Activated CD4-positive, CD25-positive, alpha-beta regulatory T cell (primary cell): ENCODE measurements around the gene ACBD5.
"Not testable (repeated sequence)": the region's sequence is repeated elsewhere in the genome, so short reads cannot be mapped to it uniquely, and the experiment has no call there.

ENCODE experiments used
- DNase-seq, 4 experiments: peaks; one replicate each; lab custom pipeline; 2025; lab: John Stamatoyannopoulos, UW

ACBD5 gene

GRCh38 chr10:27240212-27241009 is at the start of gene ACBD5:
Gene ACBD5, minus strand, starts transcription at chr10:27240797. Its CDS starts 109 bp downstream, at chr10:27240688.
- peak; percentile 54 to 71 (median 65) for DNase-seq

GRCh38 chr10:27285093-27285492 is 44.5 kb upstream of the ACBD5 start:
- DNase-seq: no peak

- DNase-seq: no peak
Measured at GRCh38 chr10:27276581-27276980, 36.0 kb upstream of the ACBD5 start.

GRCh38 chr10:27266025-27266424 is 25.4 kb upstream of the ACBD5 start:
- DNase-seq: not testable (repeated sequence)

GRCh38 chr10:27262788-27263187 is 22.2 kb upstream of the ACBD5 start:
- not testable (repeated sequence) for DNase-seq

GRCh38 chr10:27258838-27259812 is 18.5 kb upstream of the ACBD5 start:
- DNase-seq: no peak

GRCh38 chr10:27258492-27258837 is 17.9 kb upstream of the ACBD5 start:
- no peak for DNase-seq

- DNase-seq: no peak
Measured at GRCh38 chr10:27256299-27257189, 15.9 kb upstream of the ACBD5 start.

- DNase-seq: no peak
Measured at GRCh38 chr10:27253576-27253975, 13.0 kb upstream of the ACBD5 start.

GRCh38 chr10:27252267-27253000 is 11.8 kb upstream of the ACBD5 start:
- peak; percentile 67 to 76 (median 68) for DNase-seq

- DNase-seq: no peak
Measured at GRCh38 chr10:27251554-27251953, 11.0 kb upstream of the ACBD5 start.

GRCh38 chr10:27248215-27248614 is 7.6 kb upstream of the ACBD5 start:
- DNase-seq: no peak

- DNase-seq: no peak
Measured at GRCh38 chr10:27247441-27247840, 6.8 kb upstream of the ACBD5 start.

- no peak for DNase-seq
Measured at GRCh38 chr10:27247006-27247405, 6.4 kb upstream of the ACBD5 start.

GRCh38 chr10:27245836-27246235 is 5.2 kb upstream of the ACBD5 start:
- no peak for DNase-seq

GRCh38 chr10:27244976-27245375 is 4.4 kb upstream of the ACBD5 start:
- no peak for DNase-seq

GRCh38 chr10:27242951-27243551 is 2.5 kb upstream of the ACBD5 start:
- peak in 3 of 4 experiments; percentile 41 to 43 (median 43) for DNase-seq

GRCh38 chr10:27242473-27242950 is 1.9 kb upstream of the ACBD5 start:
- DNase-seq: no peak

GRCh38 chr10:27241652-27242472 is 1.3 kb upstream of the ACBD5 start:
- DNase-seq: peak; percentile 67 to 77 (median 72)
